Heart left ventricle (tissue), 16 donors: ENCODE data around the gene MAP7D3. TPM values are rescaled to one million over a fixed set of nuclear protein-coding genes. Genes with fewer than 3 reads are reported as not detected.
"Not testable (repeated sequence)": the region's sequence is repeated elsewhere in the genome, so short reads cannot be mapped to it uniquely, and the experiment has no call there.

Source experiments
- ATAC-seq, 4 donors: fragments of 200-7000 bp; cut with Tn5 transposase; one replicate each; pipeline ENCODE4 v1.9.1; 2020 to 2022; ENCODE audit warnings: moderate library complexity in 4 of 4, mild to moderate bottlenecking in 3 of 4, moderate number of reproducible peaks in 1 of 4
- DNase-seq, 5 donors: peaks; one replicate each; pipeline ENCODE4 v3.0.0-alpha.2; 2020
- H3K27ac ChIP-seq, 12 donors: fragments of 200-600 bp; sonication (generic) in 4 of 12; one replicate each; pipeline versions ENCODE4 v1.5.0 to v1.8.0; 2016 to 2022; ENCODE audit warnings: mild to moderate bottlenecking in 2 of 12
- H3K27me3 ChIP-seq, 9 donors: fragments of 200-600 bp; sonication (generic) in 2 of 9; one replicate each; pipeline versions ENCODE4 v1.5.1 to v1.8.0; 2016 to 2022; ENCODE audit warnings: mild to moderate bottlenecking in 3 of 9
- H3K36me3 ChIP-seq, 9 donors: fragments of 200-600 bp; sonication (generic) in 2 of 9; one replicate each; pipeline versions ENCODE4 v1.5.0 to v1.8.0; 2018 to 2022; ENCODE audit warnings: mild to moderate bottlenecking in 2 of 9
- H3K4me1 ChIP-seq, 12 donors: fragments of 200-600 bp; sonication (generic) in 4 of 12; one replicate each; pipeline versions ENCODE4 v1.5.0 to v1.8.0; 2016 to 2022; ENCODE audit warnings: mild to moderate bottlenecking in 3 of 12
- H3K4me3 ChIP-seq, 12 donors: fragments of 200-600 bp; sonication (generic) in 4 of 12; one replicate each; pipeline versions ENCODE4 v1.5.0 to v1.8.0; 2017 to 2022; ENCODE audit warnings: mild to moderate bottlenecking in 9 of 12, moderate library complexity in 4 of 12
- H3K9me3 ChIP-seq, 12 donors: fragments of 200-600 bp; sonication (generic) in 4 of 12; one replicate each; pipeline versions ENCODE4 v1.5.0 to v1.8.0; 2016 to 2022; ENCODE audit warnings: mild to moderate bottlenecking in 1 of 12
- CTCF ChIP-seq, 12 donors: fragments of 200-600 bp; sonication (generic) in 4 of 12; IDR thresholded peaks; one replicate each; pipeline versions ENCODE4 v1.5.0 to v1.8.0; 2018 to 2022; ENCODE audit warnings: antibody characterized with exemption in 12 of 12, mild to moderate bottlenecking in 5 of 12
- POLR2A ChIP-seq, 2 donors: fragments of 450-650 bp; IDR thresholded peaks; one replicate each; pipeline ENCODE4 v1.6.1; 2017; ENCODE audit warnings: antibody characterized with exemption in 2 of 2, mild to moderate bottlenecking in 2 of 2, moderate library complexity in 2 of 2
- WGBS, 4 donors: extraction: QIAGEN DNeasy Blood & Tissue Kit in 2 of 4; methylation state at CpG; one replicate each; pipeline versions ENCODE4 v1.1.5 to v1.1.7; 2013 to 2018; 5-methylcytosine and 5-hydroxymethylcytosine counted together
- intact Hi-C, 10 donors: fragments of 100-400 bp; cut with DNase I; formaldehyde crosslinking; loops; one replicate each; pipeline versions ENCODE4 v1.11.1 to v1.14.2; 2022
- long read RNA-seq, 3 donors: library from polyadenylated mRNA; unstranded; transcript quantifications; one replicate each; pipeline ENCODE4 v2.0.0, GENCODE V29; 2020 to 2021
- polyA plus RNA-seq, 2 donors: library from polyadenylated mRNA; stranded (reverse); fragments of 200-250 nt; gene quantifications; one replicate each; pipeline ENCODE4 v1.2.3, GENCODE V29; 2013
- total RNA-seq, 9 donors: library from RNA; depleted of rRNA in 2 of 9; stranded (reverse); fragments of >200 nt in 2 of 9; fragmentation: NEBNext Ultra II Directional in 3 of 9; extraction: Animal tissue kit (Norgen Biotek cat#: 25700) in 3 of 9; gene quantifications; one replicate each; pipeline versions ENCODE4 v1.1.0 to v1.2.4, GENCODE V29; 2016 to 2023
- donor health status: ischemic (EF 13 %, LVEDD 7.1; RV severe dilation, severe dysfunction).
- donor health status: healthy with polysubstance abuse.
- donor health status: DM: no; HTN: yes; CAD: no.
- donor health status: DM: no; HTN: no; CAD: no.
- donor health status: ischemic (EF 25% LVEDD 6.9; RV normal size, moderate dysfunction).
- donor health status: ischemic (EF 25% LVEDD 5.7; RV mildly dilated, moderate dysfunction).
- donor health status: healthy.
- donor health status: DM: yes; HTN: yes; CAD: no.
- donor health status: ischemic (EF 35%, LVEDD 5.7; RV mildly dilated, moderate dysfunction).
- donor health status: nonischemic (EF 11% LVEDD 7.7; RV severe dilation, severe dysfunction).
- donor health status: DM: yes; HTN: yes; CAD: no.
- donor health status: PGD.
- donor health status: ischemic (EF 29% LVEDD 5.4; RV normal size, mild dysfunction).
- donor health status: nonischemic (EF 23%, LVEDD 6.1; RV moderate dilation, normal function).

MAP7D3 gene, protein sequence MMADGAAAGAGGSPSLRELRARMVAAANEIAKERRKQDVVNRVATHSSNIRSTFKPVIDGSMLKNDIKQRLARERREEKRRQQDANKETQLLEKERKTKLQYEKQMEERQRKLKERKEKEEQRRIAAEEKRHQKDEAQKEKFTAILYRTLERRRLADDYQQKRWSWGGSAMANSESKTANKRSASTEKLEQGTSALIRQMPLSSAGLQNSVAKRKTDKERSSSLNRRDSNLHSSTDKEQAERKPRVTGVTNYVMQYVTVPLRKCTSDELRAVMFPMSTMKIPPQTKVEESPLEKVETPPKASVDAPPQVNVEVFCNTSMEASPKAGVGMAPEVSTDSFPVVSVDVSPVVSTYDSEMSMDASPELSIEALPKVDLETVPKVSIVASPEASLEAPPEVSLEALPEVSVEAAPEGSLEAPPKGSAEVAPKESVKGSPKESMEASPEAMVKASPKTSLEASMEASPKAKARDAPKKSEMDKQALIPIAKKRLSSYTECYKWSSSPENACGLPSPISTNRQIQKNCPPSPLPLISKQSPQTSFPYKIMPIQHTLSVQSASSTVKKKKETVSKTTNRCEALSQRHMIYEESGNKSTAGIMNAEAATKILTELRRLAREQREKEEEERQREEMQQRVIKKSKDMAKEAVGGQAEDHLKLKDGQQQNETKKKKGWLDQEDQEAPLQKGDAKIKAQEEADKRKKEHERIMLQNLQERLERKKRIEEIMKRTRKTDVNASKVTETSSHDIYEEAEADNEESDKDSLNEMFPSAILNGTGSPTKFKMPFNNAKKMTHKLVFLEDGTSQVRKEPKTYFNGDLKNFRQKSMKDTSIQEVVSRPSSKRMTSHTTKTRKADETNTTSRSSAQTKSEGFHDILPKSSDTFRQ
- total RNA-seq (10 to 100 TPM in 8 of 9 donors, 1 to 10 TPM in 1; 8.2 to 18.4 (median 13.2) TPM), polyA plus RNA-seq (10 to 100 TPM; 10.3 to 12.4 TPM)
- long read RNA-seq, donor 1, full-length matches to known transcripts, result 5 of 20 reads
- long read RNA-seq, donor 1, partial matches to known transcripts, result 14 of 20 reads
- long read RNA-seq, donor 1, other reads (novel, unspliced or antisense), result 1 of 20 reads
- long read RNA-seq, donor 2, full-length matches to known transcripts, result 3 of 45 reads
- long read RNA-seq, donor 2, partial matches to known transcripts, result 39 of 45 reads
- long read RNA-seq, donor 2, other reads (novel, unspliced or antisense), result 3 of 45 reads
- long read RNA-seq, donor 3, full-length matches to known transcripts, result 9 of 23 reads
- long read RNA-seq, donor 3, partial matches to known transcripts, result 11 of 23 reads
- long read RNA-seq, donor 3, other reads (novel, unspliced or antisense), result 3 of 23 reads

DNA sequence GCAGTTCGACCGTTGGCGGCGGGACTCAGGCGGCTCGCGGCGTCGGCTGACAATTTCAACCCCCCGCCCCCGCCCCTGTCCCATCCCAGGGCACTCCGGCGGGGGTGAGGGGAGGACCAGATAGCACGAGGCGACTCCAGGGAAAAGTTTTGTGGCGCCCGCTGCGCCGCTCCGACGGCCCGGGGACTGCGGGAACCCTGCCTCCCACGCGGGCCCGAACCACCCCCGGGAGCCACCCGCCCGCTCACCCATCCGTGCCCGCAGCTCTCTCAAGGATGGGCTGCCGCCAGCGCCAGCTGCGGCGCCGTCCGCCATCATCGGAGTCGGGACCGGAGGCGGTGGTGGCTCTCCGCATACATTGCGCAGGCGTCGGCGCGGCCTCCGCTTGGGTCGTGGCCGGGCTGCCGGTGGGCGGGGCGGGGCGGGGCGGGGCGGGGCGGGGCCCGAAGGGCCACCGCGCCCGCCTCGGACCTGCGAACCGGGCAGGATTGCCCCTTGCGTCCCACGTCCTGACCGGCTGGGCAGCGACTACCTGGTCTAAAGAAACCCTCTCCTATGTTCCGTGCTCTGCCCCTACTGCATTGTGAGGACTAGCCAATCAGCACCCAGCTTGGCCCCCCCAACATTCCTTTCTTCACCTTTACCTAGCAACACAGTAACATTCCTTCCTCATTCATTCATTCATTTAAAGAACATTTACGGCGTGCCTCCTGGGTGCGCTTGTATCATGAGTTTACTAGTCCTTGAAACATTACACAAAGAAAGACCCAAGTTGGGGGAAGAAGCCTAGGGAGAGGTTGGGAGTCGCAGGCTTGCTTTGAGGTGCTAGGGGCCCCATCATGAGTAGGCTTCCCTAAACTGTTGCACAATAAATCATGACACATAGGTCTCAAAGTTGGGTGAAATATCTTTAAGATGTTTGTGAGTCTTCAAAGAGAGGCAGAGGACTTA, at the start of gene MAP7D3:
TSS of gene MAP7D3 (minus strand) at position 360 of the 951 bp plus-strand sequence. CDS start at position 318, 42 bp downstream.
- peak; percentile 64 to 95 (median 92) for ATAC-seq
- peak; percentile 63 to 86 (median 74) for DNase-seq
- no peaks in the 10 kb centered on the region for H3K9me3 ChIP-seq
- peaks cover 0 to under 1% (median 0%) of the 10 kb centered on the region in 9 donors for H3K36me3 ChIP-seq
- H3K4me1 ChIP-seq, result peaks cover 0 to 15% (median 0%) of the 10 kb centered on the region in 12 donors
- WGBS, 4 donors, result 1 to 51% (median 14%) methylated on average over 9 to 67 of the region's 73 CpGs
- peak in 1 of 2 donors; percentile 41 for TF ChIP-seq POLR2A (IDR thresholded peaks at IDR 0.05)
- TF ChIP-seq CTCF (IDR thresholded peaks at IDR 0.05), result no peak
- H3K27ac ChIP-seq, result peak within 1 kb of the TSS in 11 of 12 donors; percentile 57 to 87 (median 81)
- H3K27me3 ChIP-seq, result peaks cover 0 to 20% (median 0%) of the 10 kb centered on the region in 9 donors
- peak within 1 kb of the TSS; percentile 54 to 87 (median 76) for H3K4me3 ChIP-seq
- intact Hi-C loops, result loop anchor here in 1 of 10 donors (5.0 kb wide), 1 partner anchor 39 kb away; no protein-coding TSS in a partner anchor

GRCh38 chrX:136300721-136301120, 49.5 kb upstream of the MAP7D3 start, which contains the start of gene ADGRG4:
Gene ADGRG4 (plus strand): TSS chrX:136300963. CDS start chrX:136308778, 7,815 bp downstream.
- intact Hi-C loops, result not testable (repeated sequence)

DNA sequence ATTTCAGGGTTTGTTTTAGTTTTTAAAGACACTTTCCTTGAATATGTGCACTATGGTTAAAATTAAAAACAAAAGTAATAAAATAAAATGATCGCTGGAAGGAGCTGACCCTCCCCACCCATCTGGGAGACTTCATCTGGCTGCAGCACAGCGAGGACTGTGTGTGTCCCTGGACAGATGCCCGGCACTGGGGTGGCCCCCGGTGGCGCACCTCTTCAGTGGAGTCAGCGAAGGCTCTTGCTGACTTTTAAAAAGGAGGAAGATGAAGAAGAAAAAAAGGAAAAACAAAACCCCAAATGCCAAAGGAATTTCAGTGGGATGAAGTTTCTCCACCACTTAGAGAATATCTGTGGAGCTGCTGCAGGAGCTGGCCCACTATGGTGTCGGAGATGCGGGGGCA, 44.2 kb upstream of the MAP7D3 start:
- 79 to 88% (median 82%) methylated on average over 8 of the region's 8 CpGs for whole genome bisulfite sequencing, 4 donors
- Histone ChIP-seq H3K36me3 (no peaks in the 10 kb centered on the region), H3K4me1 (no peaks in the 10 kb centered on the region), H3K27me3 (no peaks in the 10 kb centered on the region), H3K27ac (no peak overlapping the region), H3K9me3 (no peaks in the 10 kb centered on the region), H3K4me3 (no peak overlapping the region)
- TF ChIP-seq POLR2A (IDR thresholded peaks at IDR 0.05), result no peak
- no peak for TF ChIP-seq CTCF (IDR thresholded peaks at IDR 0.05)
- intact Hi-C loops, result no loop called here
- no peak for DNase-seq
- no peak for ATAC-seq

More at GRCh38 chrX:136300721-136301120, 49.5 kb upstream of the MAP7D3 start, which contains the start of gene ADGRG4:
- H3K9me3 ChIP-seq, H3K36me3 ChIP-seq, H3K4me1 ChIP-seq, DNase-seq, H3K27me3 ChIP-seq, ATAC-seq, H3K4me3 ChIP-seq, H3K27ac ChIP-seq: not testable (repeated sequence)
- WGBS, 4 donors, result 90 to 98% (median 94%) methylated on average over 4 of the region's 4 CpGs
